GM21529 (cell line): ENCODE data around the gene CHTOP.

Source experiments
- ATAC-seq: cut with Tn5 transposase; IDR thresholded peaks from one replicate; pipeline ENCODE4 v1.9.1; 2021; ENCODE audit not compliant: unreplicated experiment

Gene CHTOP

GRCh38 chr1:153612755-153613331 is 21.0 kb upstream of the CHTOP start, which contains the start of gene S100A16:
Gene S100A16 (minus strand): TSS chr1:153613137. CDS start chr1:153608151, 4,986 bp downstream.
- no peak for ATAC-seq

DNA sequence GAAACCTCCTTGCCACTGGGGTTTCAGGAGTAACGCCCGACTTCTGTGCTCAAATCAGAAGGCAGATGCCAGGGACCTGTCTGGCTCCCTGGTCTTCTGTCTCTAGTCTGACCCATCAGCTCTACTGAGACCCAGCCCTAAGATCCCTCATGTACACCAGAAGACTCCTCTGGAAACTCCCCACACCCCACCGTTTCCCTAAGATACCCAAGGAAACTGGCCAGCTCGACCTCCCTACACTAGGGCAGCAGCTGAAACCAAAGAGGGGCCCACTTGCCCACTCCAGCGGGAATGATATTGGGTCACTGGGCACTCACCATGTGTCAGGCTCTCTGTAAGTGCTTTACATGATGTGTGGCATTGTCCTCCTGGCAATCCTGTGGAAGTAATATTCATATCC is 20.5 kb upstream of the CHTOP start:
- no peak for ATAC-seq

GRCh38 chr1:153614189-153614900 is 19.5 kb upstream of the CHTOP start:
- ATAC-seq = no peak

- no peak for ATAC-seq
Measured at GRCh38 chr1:153614906-153615305, 19.0 kb upstream of the CHTOP start.

- ATAC-seq = no peak
Measured at GRCh38 chr1:153615406-153615805, 18.5 kb upstream of the CHTOP start.

GRCh38 chr1:153616144-153616916 is 17.5 kb upstream of the CHTOP start, which contains the start of gene S100A14:
Gene S100A14 (minus strand): TSS chr1:153616325. CDS start chr1:153615858, 467 bp downstream.
- ATAC-seq = no peak

GRCh38 chr1:153616917-153617311 is 17.0 kb upstream of the CHTOP start:
- ATAC-seq = no peak

GRCh38 chr1:153617663-153618062 is 16.2 kb upstream of the CHTOP start:
- no peak for ATAC-seq

GRCh38 chr1:153619171-153619570 is 14.7 kb upstream of the CHTOP start:
- ATAC-seq = no peak

- ATAC-seq = no peak
Measured at GRCh38 chr1:153623101-153623500, 10.8 kb upstream of the CHTOP start.

- ATAC-seq = no peak
Measured at GRCh38 chr1:153624965-153625611, 8.8 kb upstream of the CHTOP start.

DNA sequence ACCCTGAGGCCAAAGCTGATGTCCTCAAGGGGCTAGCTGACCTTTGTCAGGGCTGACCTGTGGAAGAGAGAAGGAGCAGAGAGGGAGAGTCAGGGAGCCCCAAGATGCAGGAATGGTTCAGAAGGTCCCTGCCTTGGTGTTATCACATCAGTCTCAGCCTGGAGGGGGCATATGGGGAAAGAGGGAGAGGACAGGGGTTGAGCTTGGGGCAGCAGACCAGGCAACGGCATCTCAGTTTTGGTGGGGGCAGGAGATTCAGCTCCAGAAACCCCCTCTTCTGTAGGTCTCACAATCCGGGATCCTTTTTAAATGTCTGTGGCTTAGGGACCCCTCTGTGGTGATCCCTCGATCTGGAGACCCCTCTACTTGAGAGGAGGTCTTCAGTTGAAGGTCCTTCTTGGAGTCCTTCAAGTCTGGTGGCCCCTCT is 7.4 kb upstream of the CHTOP start:
- no peak for ATAC-seq

GRCh38 chr1:153626904-153627714 is 6.8 kb upstream of the CHTOP start, which contains the start of gene S100A13:
Gene S100A13 (minus strand): TSS chr1:153627505. CDS start chr1:153626472, 1,033 bp downstream.
- ATAC-seq = no peak

DNA sequence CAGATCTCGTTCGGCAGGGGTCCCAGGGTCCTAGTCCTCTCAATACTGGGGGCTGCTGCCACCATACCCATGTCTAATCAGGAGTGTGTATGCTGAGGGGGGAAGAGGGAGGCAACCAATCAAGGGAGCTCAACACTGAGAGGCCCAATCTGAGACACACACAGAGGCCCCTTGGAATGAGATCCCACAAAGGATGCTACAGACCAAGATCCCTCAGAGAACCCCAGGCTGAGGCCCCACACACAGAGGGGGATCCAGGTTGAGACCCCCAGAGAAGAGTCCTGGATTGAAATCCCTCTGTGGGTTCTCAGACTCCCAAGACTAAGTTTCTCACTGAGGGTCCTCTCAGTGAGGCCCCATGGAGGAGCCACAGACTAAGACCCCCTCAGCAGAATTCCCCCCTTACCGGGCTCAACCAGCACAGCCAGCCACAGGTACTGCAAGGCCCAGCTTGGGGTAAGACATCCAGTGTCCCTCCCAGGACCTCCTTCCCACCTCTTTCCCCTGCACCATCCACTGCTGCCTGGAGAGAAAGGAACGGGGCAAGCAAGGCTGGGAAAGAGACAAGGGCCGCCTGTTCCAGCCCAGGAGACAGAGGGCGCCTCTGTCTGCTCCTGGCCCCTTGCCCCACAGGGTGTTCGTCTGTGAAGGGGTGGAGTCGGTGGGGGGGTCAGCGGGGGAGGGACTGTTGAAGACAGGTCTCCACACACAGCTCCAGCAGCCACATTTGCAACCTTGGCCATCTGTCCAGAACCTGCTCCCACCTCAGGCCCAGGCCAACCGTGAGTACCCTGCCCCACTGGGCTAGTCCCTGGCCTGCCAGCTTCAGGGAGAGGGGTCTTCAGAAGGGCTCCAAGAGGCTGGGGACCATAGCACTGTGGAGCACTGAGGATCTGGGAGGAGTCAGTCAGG is 5.9 kb upstream of the CHTOP start, which contains the start of gene S100A1:
S100A1 (plus strand) TSS at position 720 of the 912 bp plus-strand sequence. CDS start 2,088 bp downstream, outside the sequence.
- ATAC-seq = no peak

DNA sequence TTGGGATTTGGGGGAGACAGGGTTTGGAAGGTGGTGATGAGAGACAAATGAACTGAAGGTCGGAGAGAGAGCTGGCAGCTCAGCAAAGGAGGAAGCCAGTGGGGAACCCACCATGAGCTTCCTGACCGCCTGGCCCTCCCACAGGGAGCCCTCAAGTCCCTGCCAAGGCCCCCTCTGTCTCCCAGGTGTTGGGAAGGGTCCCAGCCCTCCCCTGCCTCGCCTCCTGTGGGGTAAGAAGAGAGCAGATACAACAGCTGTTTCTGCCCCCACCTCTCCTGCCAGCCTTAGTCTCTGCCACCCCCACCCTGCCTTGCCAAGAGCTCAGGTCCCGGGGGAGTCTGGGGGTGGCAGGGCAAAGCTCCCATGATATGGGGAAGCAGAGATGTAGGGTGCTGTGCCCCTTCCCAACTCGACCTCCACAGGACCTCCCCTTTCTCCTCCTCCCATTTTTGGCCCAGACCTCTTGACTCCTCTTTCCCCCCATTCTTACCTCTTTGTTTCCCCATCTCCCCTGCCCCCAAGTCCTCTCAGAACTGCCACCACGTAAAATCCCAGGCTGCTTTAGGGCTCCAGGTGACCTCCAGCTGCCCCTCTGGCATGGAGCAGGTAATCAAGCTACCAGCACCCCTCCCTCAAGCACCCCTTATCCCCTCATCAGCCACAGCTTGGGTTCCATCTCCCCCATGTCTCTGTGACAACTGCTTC is 5.1 kb upstream of the CHTOP start:
- no peak for ATAC-seq

GRCh38 chr1:153629343-153629665 is 4.6 kb upstream of the CHTOP start:
- no peak for ATAC-seq

DNA sequence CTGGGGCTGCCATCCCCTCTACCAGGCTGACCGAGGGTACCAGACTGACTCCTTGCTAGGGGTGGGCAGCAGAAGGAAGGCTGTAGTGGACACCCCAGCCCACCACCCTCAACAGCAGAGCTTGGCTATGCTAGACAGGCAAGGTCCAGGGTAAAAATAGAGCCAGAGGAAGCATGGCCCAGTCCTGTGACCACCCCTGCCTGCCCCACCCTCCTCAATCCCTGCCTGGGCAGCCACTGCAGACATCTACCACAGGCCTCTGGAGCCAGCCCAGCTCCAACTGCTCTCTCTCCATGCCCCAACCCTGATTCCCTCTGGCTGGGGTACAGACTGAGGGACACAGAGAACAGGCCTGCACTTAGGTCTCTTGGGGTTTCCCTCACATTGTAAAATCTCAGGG is 3.9 kb upstream of the CHTOP start:
- ATAC-seq = no peak

GRCh38 chr1:153630384-153630783 is 3.5 kb upstream of the CHTOP start:
- no peak for ATAC-seq
